GM19395 (cell line): ENCODE data around the gene SLC35A4.

Experiments
- ATAC-seq: cut with Tn5 transposase; IDR thresholded peaks from one replicate; pipeline ENCODE4 v1.9.1; 2021; ENCODE audit warnings: mild to moderate bottlenecking, moderate library complexity; ENCODE audit not compliant: unreplicated experiment

The SLC35A4 gene, protein sequence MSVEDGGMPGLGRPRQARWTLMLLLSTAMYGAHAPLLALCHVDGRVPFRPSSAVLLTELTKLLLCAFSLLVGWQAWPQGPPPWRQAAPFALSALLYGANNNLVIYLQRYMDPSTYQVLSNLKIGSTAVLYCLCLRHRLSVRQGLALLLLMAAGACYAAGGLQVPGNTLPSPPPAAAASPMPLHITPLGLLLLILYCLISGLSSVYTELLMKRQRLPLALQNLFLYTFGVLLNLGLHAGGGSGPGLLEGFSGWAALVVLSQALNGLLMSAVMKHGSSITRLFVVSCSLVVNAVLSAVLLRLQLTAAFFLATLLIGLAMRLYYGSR

DNA sequence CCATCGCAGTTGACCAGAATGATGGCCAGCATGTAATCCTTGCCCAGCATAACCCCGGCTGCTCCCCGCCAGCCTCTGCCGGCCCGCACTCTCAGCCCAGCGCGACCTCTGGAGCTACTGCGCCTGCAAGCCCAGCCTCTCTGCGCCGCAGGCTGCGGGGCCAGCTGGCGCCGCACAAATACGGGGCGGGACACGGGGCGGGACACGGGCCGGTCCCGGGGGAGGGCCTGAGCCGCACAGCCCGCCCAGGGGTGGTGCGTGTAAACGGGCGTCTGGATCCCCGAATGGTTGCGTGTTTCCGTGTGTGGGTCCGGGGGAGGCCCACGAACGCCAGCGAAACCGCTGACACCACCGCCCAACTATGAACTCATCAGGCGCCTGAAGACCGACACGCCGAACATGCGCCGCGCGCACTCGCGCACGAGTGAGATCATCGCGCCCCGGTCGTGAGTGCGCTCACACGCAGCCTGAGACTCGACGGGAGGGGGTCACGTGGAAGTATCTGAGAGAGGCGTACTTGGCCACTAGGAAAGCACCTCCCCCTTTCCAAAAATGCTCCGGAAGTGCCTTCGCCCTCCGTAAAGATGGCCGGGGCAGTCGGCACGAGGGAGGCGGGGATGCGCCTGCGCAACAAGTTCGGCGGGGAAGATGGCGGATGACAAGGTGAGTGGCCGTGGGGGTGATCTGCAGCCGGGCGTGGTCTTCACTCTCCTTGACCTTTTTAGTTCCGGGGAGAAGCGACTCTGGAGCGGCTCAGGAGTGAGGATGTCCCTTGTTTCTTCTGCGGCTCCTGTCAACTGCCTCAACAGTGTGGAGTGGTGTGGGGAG lies at the start of gene SLC35A4, which contains the start of gene APBB3:
TSS of gene SLC35A4 (plus strand) at position 633 of the 828 bp plus-strand sequence. CDS start 2,342 bp downstream, outside the sequence.
TSS of gene APBB3 (minus strand) at position 403 of the 828 bp plus-strand sequence. CDS start at position 50, 353 bp downstream.
- peak; percentile 90 for ATAC-seq

DNA sequence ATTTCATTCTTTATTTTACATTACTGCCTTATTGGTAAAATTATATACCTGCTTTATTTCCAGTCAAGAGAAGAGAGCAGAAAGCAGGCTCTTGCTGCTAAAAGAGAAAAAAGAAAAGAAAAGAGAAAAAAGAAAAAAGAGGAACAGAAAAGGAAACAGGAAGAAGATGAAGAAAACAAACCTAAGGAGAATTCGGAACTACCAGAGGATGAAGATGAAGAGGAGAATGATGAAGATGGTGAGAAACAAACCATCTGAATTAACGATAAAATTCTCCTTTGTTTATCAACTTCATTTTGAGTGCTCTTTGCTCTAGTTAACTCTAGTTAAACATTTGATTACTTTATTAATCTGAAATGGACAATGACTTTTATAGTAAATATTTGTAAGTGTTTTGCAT lies 40.6 kb upstream of the SLC35A4 start:
- no peak for ATAC-seq

DNA sequence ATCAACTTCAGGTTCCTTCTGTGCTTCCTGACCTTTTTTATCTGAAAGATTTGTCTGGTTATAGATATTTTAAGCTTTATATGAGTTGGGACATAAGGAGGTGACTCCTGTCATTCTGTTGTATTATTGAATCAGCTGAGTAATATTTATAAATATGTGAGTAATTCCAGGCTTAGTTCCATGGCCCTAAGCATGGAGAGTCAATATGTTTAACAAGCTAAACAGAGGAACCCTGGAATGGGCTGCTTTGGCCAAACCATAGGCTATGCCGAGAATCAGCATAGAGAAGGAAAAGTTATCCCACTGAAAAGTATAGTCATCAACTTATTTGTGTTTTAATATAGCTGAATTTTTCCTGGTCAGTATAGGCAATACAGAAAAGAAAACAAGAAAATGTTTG lies 24.4 kb upstream of the SLC35A4 start:
- ATAC-seq, result no peak

DNA sequence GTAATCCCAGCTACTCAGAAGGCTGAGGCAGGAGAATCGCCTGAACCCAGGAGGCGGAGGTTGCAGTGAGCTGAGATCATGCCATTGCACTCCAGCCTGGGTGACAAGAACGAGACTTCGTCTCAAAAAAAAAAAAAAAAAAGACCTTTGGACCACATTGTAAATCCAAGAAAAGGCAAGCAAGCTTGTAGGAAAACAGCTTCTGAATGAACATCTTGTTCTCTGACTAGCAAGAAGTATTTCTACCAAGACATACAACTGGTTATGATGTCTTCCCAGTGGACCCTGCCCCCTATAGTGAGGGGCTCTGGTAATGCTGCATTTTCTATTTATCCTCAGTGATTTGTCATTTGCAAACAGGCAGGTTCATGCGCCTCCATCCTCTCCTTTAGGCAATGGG lies 21.7 kb upstream of the SLC35A4 start:
- no peak for ATAC-seq

DNA sequence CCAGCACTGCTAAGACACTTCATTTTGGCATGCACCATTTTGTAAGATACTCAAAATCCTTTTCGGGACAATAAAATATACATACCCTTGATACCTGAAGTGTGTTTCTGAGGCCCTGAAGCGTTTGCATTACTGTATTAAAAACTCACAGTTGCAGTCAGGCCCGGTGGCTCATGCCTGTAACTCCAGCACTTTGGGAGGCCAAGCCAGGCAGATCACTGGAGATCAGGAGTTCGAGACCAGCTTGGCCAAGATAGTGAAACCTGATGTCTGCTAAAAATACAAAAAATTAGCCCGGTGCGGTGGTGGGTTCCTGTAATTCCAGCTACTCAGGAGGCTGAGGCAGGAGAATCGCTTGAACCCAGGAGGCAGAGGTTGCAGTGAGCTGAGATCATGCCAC lies 19.6 kb upstream of the SLC35A4 start:
- ATAC-seq, result no peak

DNA sequence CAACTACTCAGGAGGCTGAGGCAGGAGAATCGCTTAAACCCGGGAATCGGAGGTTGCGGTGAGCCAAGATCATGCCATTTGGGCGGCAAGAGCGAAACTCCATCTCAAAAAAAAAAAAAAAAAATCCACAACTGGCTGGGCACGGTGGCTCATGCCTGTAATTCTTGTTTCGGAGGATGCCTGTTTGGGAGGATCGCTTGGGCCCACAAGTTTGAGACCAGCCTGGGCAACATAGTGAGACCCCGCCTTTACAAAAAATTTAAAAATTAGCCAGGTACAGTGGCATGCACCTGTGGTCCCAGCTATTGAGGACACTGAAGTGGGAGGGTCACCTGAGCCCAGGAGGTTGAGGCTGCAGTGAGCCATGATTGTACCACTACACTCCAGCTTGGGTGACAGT lies 19.0 kb upstream of the SLC35A4 start:
- ATAC-seq, result no peak

DNA sequence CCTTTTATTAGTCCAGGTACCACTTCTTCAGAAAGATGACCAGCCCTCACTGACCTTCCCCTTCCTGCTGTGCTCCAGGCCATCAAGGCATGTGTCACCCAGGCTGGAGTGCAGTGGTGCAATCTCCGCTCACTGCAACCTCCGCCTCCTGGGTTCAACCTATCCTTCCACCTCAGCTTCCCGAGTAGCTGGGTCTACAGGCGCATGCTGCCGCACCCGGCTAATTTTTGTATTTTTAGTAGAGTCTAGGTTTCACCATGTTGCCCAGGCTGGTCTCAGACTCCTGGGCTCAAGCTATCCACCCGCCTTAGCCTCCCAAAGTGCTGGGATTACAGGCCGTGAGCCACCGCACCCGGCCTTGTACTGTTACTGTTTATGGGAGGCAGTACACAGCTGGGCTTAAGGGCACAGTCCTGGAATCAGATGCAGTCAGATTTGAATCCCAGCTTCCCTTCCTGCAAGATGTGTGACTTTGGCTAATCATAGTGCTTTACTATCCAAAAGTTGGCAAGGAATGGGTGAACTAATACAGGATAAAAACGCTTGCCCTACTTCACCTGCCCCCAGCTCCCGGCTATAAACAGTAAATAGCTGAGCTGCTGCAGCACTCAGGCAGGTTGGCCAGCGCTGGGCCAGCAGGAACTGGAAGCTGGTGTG lies 17.6 kb upstream of the SLC35A4 start:
- ATAC-seq, result peak; percentile 10

DNA sequence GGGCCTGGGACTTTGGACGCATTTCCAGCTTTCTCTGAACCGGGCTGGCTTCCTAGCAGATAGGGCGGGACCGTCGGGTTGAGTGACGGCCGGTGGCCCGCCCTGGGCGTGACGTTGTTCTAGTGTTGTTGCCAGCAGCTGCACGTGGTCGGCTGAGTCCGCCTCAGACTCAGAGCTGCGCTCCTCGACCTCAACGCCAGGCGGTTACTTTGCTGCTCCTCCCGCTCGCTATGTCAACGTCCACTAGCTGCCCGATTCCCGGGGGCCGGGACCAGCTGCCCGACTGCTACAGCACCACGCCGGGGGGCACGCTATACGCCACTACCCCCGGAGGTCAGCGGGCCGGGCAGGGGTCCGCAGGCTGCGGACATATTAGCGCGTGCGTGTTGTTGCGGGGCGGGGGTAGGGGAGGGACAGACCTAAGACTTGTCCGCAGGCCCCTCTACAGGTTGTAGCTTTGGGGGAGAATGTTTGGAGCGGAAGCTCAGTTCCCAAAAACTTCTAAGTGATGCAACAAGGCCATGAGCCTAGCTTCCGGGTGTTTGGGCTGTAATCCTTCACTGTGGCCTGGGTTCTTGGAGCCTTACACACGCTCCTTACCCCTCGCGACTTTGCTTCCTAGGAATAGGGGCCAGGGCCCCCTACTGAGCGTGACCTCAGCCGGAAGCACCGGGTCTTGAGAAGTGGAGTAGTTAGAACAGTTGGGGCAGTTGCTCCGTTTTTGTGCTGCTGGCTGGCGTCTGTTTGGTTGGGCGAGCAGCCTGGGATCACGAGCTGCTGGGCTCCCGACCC lies 16.9 kb upstream of the SLC35A4 start, which contains the start of gene EIF4EBP3:
TSS of gene EIF4EBP3 (plus strand) at position 155 of the 792 bp plus-strand sequence. CDS start at position 231, 76 bp downstream.
- ATAC-seq, result peak; percentile 99

DNA sequence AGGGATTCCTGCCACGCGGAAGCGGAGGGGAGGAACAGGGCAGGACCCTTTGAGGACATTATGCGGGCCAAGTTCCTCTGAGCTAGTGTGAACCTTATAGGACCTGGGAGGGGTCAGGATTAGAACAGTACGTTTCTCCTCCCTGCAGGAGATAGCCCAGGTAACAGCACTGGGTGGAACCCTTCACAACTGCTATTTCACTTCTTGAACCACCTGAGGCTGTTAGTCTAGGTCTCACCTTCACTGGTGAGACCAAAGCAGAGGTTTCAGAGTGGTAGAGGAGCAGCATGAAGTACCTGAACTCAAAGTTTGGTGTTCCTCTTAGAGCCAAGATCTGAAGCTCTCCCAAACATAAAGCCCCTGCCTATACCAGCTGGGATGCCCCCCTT lies 16.3 kb upstream of the SLC35A4 start:
- peak; percentile 16 for ATAC-seq

DNA sequence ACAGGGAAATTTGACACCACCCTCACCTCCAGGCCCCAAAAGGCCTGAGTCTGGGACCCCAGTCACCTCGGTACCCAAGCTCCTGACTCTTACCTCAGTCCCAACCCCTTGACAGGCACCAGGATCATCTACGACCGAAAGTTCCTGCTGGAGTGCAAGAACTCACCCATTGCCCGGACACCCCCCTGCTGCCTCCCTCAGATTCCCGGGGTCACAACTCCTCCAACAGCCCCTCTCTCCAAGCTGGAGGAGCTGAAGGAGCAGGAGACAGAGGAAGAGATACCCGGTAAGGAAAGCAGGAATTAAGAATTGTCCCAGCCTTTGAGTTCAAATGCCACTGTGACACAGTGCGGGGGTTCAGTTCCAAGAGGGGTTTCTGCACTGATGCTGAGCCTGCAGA lies 15.8 kb upstream of the SLC35A4 start:
- no peak for ATAC-seq

DNA sequence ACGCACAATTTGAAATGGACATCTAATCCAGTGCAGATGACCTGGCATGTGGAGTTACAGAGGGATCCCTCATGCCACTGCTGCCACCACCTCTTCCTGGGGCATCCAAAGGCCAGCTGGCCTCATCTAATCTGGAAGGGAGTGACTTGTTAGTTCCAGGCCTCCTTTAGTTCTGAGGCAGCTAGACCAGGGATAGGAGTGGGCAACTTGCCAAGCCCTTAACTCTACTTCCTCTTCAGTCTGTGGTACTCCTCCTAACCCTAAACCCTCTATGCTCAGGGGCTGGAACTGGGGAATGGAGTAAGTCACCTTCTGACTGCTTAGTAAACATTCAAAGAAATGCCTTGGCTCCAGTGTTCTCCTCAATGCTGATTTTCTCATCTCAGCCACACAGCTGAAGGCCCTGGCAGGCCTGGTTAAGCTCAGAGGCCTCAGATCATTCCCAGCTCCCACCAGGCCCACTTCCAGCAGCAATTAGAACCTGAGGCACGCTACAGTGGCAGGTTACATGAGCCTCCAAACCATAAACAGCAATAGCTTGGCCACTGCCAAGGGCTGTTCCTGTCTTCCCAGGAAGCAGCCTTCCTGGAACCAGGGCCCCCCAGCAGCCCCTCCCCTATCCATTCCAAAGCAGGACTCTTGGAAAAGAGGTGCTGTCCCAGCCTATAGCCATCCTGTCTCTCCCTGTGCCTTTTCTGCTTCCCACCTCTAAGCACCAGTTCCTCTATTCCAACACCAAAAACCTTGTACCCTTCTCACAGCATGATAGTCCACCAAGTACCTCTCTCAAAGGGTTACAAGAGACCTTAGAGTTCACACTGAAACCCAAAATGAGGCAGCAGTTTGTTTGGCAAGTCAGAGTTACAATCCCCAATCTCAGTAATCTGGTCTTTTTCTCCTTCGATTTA lies 15.1 kb upstream of the SLC35A4 start:
- ATAC-seq, result no peak

DNA sequence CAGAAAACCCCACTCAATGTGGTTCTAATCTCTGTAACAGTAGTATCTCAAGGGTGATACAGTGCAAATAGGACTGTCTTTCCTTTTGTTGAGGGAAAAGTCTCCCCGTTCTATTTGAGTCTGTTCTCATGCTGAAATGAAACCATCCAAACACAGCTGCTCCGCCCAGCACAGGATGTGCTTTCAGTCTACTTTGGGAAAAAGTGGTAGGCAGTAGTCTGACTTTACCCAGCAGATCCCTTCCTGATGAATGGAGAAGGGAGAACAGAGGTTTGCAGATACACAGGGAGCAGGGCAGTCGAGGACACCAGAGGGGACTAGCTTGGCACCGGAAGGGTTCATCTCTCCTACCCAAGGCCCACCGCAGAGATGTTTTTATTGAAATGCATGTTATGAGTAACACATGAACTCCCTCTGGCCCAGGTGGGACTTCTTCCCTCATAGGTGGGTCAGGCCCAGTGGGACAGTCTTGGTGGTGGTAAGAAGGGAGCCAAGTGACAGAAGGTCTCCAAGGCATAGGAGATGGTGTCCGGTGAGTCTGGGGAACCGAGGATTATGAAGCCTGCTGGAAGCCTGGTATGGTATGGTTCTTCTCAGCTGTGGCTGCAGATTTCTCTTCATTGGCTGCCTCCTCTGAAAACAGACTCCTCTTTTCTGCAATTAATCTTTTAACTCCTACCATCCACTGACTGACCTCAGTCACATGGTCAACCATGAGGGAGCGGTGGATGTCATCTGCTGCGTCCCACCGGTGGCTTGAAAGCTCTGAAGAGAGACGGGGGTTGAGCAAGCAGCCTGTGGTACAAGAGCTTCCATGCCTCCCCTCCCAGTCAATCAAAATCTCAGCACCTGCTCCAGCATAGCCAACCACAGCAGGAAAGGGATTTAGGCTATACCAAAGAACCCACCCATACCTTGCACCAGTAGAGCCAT lies 14.2 kb upstream of the SLC35A4 start:
- no peak for ATAC-seq

DNA sequence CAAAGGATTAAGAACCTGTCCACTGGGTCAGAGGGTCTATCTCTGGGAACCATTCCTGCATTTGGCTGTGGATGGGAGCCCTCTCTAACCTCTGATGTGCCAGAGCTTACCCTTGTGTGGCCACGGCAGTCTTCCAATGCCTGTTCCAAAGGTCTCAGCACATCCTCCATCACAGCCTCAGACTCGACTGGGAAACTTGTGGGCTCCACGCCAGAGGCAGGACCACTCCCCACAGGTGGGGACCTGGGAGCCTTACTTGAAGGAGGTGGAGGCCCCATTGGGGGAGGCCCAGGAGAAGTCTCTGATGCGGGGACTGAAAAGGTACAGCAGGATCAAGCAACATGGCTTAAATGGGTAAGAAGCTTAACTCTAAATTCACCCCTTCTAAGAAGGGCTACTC lies 12.8 kb upstream of the SLC35A4 start:
- no peak for ATAC-seq

DNA sequence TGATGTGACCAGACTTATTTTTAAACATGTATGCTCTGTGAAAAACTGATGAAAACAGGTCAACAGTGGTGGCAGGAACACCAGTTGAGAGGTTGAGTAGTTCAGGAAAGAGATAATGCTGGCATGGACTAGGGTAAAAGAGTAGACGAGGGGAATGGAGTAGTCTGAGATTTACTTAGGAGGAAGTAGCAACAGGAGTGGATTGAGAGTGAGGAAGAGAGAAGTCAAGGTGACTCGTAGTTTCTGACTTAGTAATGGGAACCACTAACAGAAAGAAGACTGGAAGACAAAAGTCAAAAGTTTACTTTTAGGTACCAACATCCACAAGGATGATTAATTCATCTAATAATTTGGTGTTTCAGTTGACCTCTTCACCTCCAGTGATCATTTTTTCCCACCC lies 11.0 kb upstream of the SLC35A4 start:
- ATAC-seq, result no peak

DNA sequence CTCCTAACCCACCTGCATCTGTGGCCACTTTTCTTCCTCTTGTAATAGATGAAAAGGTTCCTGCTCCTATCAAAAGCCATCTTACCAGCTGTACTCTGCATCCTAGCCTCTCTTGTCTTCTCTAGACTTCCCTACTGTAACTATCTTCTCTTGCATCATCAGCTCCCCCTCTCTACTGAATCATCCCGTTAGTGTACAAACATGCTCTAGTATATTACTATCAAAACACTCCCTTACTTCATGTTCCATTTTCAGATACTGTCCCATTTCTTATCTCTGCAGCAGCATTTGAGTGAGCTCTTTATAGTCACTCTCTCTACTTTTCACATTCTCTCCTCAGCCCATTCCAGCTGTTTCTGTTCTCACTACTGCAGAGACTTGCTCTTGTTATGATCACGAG lies 10.2 kb upstream of the SLC35A4 start:
- no peak for ATAC-seq

DNA sequence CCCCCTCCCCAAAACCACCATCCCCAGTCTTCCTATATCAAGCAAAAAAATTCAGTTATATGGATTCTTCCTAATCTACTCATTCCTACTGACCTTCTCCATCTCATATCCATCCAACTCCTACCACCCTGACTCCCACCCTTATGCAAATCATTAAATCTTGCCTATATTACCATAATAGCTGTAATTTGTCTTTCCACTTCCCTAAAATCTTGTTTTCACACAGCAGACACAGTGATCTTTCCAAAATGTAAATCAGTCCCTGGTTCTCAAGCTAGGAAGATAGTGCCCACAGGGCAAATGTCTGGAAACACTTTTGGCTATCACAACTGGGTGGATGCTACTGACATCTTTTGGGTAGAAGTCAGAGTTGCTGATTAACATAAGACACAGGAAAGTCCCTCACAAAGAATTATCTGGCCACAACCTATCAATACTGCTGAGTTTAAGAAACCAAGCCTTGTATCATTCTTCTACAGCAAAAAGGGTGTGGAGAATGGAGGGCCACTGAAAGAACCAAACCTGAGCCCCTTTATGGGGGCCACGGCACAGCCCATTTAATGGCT lies 8.8 kb upstream of the SLC35A4 start:
- no peak for ATAC-seq

DNA sequence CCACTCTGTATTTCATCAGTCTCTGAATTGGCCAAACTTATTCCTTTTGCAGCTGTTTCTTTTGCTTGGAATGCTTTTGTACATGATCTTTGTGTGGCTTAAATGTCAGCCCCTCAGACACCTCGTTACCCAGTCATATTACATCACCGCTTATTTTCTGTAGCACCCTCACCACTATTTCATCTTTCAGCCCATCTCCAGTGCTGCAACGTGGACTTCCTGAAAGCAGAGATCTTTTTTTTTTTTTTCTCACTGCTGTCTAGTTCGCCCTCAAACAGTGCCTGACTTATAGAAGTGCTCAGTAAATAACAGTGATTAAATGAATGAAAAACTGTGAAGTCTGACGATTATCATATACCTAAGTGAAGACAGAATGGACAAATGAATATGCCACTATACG lies 8.2 kb upstream of the SLC35A4 start:
- no peak for ATAC-seq

DNA sequence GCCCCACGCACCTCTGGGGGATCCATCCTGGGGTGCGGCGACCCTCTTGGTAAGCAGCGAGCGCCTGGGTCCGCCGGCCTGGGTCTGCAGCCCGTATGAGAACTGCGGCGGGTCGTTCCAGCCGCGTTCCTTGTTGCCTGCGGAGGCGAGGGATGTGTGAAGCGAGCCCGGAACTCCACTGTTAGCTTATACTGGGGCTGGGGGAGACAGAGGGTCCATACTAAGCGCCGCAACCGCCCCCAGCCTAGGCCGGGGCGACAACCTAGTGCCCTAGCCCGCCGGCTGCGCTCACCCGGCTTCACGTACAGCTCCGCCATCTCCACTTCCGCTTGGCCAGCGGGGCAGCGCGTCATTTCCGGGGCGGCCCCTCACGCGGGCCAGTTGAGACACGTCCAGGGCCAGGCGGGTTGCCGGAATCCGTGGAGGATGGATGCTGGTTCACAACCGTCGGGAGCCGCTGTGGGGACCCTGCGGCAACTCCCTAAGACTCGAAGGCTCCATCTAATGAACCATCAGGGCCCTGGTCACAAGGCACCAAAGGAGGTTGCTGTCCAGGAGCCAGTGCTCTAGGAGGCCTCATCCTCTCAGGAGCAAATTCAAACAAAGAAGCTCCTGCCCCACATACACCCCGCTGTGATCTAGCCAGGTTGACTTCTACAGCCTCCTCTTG lies 7.4 kb upstream of the SLC35A4 start, which contains the start of gene SRA1:
TSS of gene SRA1 (minus strand) at position 338 of the 670 bp plus-strand sequence. CDS start at position 317, 21 bp downstream.
- peak; percentile 95 for ATAC-seq
